ENCODE measurements around the gene MTX1. TPM values are rescaled to one million over a fixed set of nuclear protein-coding genes. Genes with fewer than 3 reads are reported as not detected.
A peak's percentile ranks its signal among the peaks of the same experiment; 100 is the strongest.
"Not testable (repeated sequence)": the region's sequence is repeated elsewhere in the genome, so short reads cannot be mapped to it uniquely, and the experiment has no call there.

Gene MTX1
- total and polyA plus RNA-seq, 3 donors from 2014 or later: 77.1 to 161 (median 118) TPM

GRCh38 chr1:155244368-155245162, 36.1 kb downstream of the MTX1 start:
- Histone ChIP-seq H3K36me3 (ENCODE audit: low read depth, missing control alignments) (no peaks in the 10 kb centered on the region), H3K27ac (peak overlapping the region; percentile 81 to 94), H3K4me3 (peak overlapping the region; percentile 64 to 72), H3K4me1 (peaks cover 8% of the 10 kb centered on the region), H3K27me3 (no peaks in the 10 kb centered on the region), H3K9me3 (no peaks in the 10 kb centered on the region)
- peak; percentile 98 for DNase-seq
- TF ChIP-seq CTCF (IDR thresholded peaks at IDR 0.05) (peak; percentile 74 to 94 (median 93)), POLR2A (IDR thresholded peaks at IDR 0.05) (peak; percentile 16)
- WGBS, 2 donors: 1% methylated on average over 53 of the region's 53 CpGs
- intact Hi-C loops (cut with DNase I; ENCODE audit: low total_unique reads): no loop called here

GRCh38 chr1:155245163-155245524, 36.6 kb downstream of the MTX1 start:
- DNase-seq: no peak
- WGBS, 2 donors: 42 to 48% methylated on average over 8 of the region's 8 CpGs
- Histone ChIP-seq H3K9me3 (no peaks in the 10 kb centered on the region), H3K27me3 (no peaks in the 10 kb centered on the region), H3K4me3 (peak overlapping the region; percentile 64 to 72), H3K4me1 (peaks cover 8% of the 10 kb centered on the region), H3K36me3 (ENCODE audit: low read depth, missing control alignments) (no peaks in the 10 kb centered on the region), H3K27ac (peak overlapping the region; percentile 81 to 94)
- TF ChIP-seq POLR2A (IDR thresholded peaks at IDR 0.05) (no peak), CTCF (IDR thresholded peaks at IDR 0.05) (no peak)
- intact Hi-C loops (cut with DNase I; ENCODE audit: low total_unique reads): no loop called here

GRCh38 chr1:155246796-155247195, 38.3 kb downstream of the MTX1 start:
- H3K27me3 ChIP-seq; H3K9me3 ChIP-seq; H3K4me3 ChIP-seq; intact Hi-C loops (cut with DNase I; ENCODE audit: low total_unique reads); DNase-seq; H3K27ac ChIP-seq; H3K36me3 ChIP-seq (ENCODE audit: low read depth, missing control alignments): not testable (repeated sequence)
- WGBS, 2 donors: 94 to 96% methylated on average over 3 of the region's 3 CpGs
- H3K4me1 ChIP-seq: peaks cover 21% of the 10 kb centered on the region

- TF ChIP-seq CTCF (IDR thresholded peaks at IDR 0.05) (no peak), POLR2A (IDR thresholded peaks at IDR 0.05) (no peak)
- 86 to 91% methylated on average over 18 to 26 of the region's 26 CpGs for WGBS, 2 donors
- H3K4me1 ChIP-seq: peaks cover 24% of the 10 kb centered on the region
These were observed 39.4 kb downstream of the MTX1 start for GRCh38 chr1:155247667-155248553.

GRCh38 chr1:155250246-155250632, 41.7 kb downstream of the MTX1 start:
- WGBS, 2 donors: 40% methylated on average over 24 of the region's 28 CpGs; no CpG with 5 or more reads in 1 of the 2 donors
- H3K4me1 ChIP-seq: peaks cover 33% of the 10 kb centered on the region
- H3K9me3 ChIP-seq: no peaks in the 10 kb centered on the region
- no peak for TF ChIP-seq POLR2A (IDR thresholded peaks at IDR 0.05)
- no peak for TF ChIP-seq CTCF (IDR thresholded peaks at IDR 0.05)
- no peak for DNase-seq
- peak overlapping the region; percentile 5 to 47 for H3K4me3 ChIP-seq
- no peaks in the 10 kb centered on the region for H3K36me3 ChIP-seq (ENCODE audit: low read depth, missing control alignments)
- intact Hi-C loops (cut with DNase I; ENCODE audit: low total_unique reads): loop anchor here (10.0 kb wide), 2 partner anchors 75 to 345 kb away; partner anchors contain the start of gene RUSC1
- no peak overlapping the region for H3K27ac ChIP-seq
- no peaks in the 10 kb centered on the region for H3K27me3 ChIP-seq

More at GRCh38 chr1:155247667-155248553, 39.4 kb downstream of the MTX1 start:
- Histone ChIP-seq H3K36me3 (ENCODE audit: low read depth, missing control alignments) (no peaks in the 10 kb centered on the region), H3K9me3 (no peaks in the 10 kb centered on the region), H3K27me3 (no peaks in the 10 kb centered on the region), H3K27ac (no peak overlapping the region), H3K4me3 (no peak overlapping the region)
- intact Hi-C loops (cut with DNase I; ENCODE audit: low total_unique reads): no loop called here
- DNase-seq: no peak

All from testis (tissue), 3 donors.